Upper lobe of right lung (tissue), 1 donor: ENCODE results near the gene SLC9A9. TPM values are rescaled to one million over a fixed set of nuclear protein-coding genes. Genes with fewer than 3 reads are reported as not detected.
"Not testable (repeated sequence)": the region's sequence is repeated elsewhere in the genome, so short reads cannot be mapped to it uniquely, and the experiment has no call there.

Source experiments
- ATAC-seq: fragments of 200-7000 bp; cut with Tn5 transposase; one replicate; pipeline ENCODE4 v1.9.1; 2020; ENCODE audit warnings: mild to moderate bottlenecking, moderate library complexity
- DNase-seq: peaks from one replicate; pipeline ENCODE4 v3.0.0-alpha.2; 2020
- H3K27ac ChIP-seq: fragments of 200-600 bp; one replicate; pipeline ENCODE4 v1.8.0; 2022
- H3K27me3 ChIP-seq: fragments of 200-600 bp; one replicate; pipeline ENCODE4 v1.8.0; 2022; ENCODE audit warnings: mild to moderate bottlenecking
- H3K36me3 ChIP-seq: fragments of 200-600 bp; one replicate; pipeline ENCODE4 v1.8.0; 2022
- H3K4me1 ChIP-seq: fragments of 200-600 bp; one replicate; pipeline ENCODE4 v1.8.0; 2022
- H3K4me3 ChIP-seq: fragments of 200-600 bp; one replicate; pipeline ENCODE4 v1.8.0; 2022; ENCODE audit warnings: mild to moderate bottlenecking
- H3K9me3 ChIP-seq: fragments of 200-600 bp; one replicate; pipeline ENCODE4 v1.8.0; 2022
- intact Hi-C: fragments of 100-400 bp; cut with DNase I; formaldehyde crosslinking; loops from one replicate; pipeline ENCODE4 v1.11.0; 2022
- total RNA-seq: library from RNA; stranded (reverse); fragmentation: NEBNext Ultra II Directional; extraction: Animal tissue kit (Norgen Biotek cat#: 25700); gene quantifications from one replicate; pipeline ENCODE4 v1.2.1, GENCODE V29; 2021
- TF ChIP-seq, protein P1 (sequence below): fragments of 200-600 bp; IDR thresholded peaks from one replicate; pipeline ENCODE4 v1.8.0; 2022; ENCODE audit warnings: antibody characterized with exemption
- donor health status: DM: no; HTN: yes; CAD: no; lungs with severe emphysema.

The SLC9A9 gene
- total RNA-seq, 1 donor from 2014 or later: 13.3 TPM

DNA sequence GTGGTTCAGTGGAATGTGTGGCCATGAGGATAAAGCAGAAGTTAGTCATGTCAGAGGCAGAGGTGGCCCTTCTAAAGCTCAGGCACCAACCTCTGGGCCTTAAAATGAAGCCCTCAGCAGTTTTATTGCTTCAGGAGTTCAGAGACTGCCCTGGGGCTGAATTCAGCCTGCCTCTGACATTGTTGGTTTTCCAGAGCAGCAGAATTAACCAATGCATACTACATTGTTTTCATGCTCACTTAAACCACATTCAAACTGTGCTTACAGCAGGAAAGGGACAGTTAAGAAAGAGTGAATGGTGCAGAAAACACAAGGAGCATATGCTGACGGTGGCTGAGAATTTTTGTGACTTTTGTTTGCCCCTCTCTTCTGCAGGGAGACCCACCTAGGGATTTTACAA lies 408.5 kb downstream of the SLC9A9 start:
- TF ChIP-seq, protein P1, sequence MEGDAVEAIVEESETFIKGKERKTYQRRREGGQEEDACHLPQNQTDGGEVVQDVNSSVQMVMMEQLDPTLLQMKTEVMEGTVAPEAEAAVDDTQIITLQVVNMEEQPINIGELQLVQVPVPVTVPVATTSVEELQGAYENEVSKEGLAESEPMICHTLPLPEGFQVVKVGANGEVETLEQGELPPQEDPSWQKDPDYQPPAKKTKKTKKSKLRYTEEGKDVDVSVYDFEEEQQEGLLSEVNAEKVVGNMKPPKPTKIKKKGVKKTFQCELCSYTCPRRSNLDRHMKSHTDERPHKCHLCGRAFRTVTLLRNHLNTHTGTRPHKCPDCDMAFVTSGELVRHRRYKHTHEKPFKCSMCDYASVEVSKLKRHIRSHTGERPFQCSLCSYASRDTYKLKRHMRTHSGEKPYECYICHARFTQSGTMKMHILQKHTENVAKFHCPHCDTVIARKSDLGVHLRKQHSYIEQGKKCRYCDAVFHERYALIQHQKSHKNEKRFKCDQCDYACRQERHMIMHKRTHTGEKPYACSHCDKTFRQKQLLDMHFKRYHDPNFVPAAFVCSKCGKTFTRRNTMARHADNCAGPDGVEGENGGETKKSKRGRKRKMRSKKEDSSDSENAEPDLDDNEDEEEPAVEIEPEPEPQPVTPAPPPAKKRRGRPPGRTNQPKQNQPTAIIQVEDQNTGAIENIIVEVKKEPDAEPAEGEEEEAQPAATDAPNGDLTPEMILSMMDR: no peak
- Histone ChIP-seq H3K9me3 (no peaks in the 10 kb centered on the region), H3K27me3 (no peaks in the 10 kb centered on the region), H3K27ac (no peak overlapping the region), H3K4me3 (no peak overlapping the region), H3K4me1 (peaks cover 9% of the 10 kb centered on the region), H3K36me3 (no peaks in the 10 kb centered on the region)
- DNase-seq (no peak), ATAC-seq (no peak)
- intact Hi-C loops: no loop called here

DNA sequence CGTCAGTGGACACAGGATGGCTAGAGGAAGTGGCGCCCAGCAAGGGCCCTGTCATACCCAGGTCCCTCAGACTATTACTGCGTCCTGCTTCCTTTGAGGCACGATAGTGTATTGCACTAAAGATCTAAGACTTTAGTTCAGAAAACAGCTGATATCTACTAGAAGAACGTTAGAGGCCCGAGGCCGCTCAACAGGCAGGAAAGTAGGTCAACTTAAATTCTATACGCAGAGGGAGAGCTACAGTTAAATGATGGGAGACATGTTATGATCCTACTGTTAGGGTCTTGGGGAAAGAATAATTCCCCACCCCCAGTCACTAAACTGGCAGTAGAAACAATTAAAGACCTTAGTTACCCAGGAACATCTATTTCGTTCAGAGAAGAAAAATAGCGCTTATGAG lies 410.9 kb downstream of the SLC9A9 start:
- intact Hi-C loops: no loop called here
- TF ChIP-seq, protein P1: no peak
- ATAC-seq: no peak
- Histone ChIP-seq H3K27ac (no peak overlapping the region), H3K9me3 (no peaks in the 10 kb centered on the region), H3K36me3 (no peaks in the 10 kb centered on the region), H3K27me3 (no peaks in the 10 kb centered on the region), H3K4me3 (no peak overlapping the region), H3K4me1 (no peaks in the 10 kb centered on the region)
- DNase-seq: no peak

DNA sequence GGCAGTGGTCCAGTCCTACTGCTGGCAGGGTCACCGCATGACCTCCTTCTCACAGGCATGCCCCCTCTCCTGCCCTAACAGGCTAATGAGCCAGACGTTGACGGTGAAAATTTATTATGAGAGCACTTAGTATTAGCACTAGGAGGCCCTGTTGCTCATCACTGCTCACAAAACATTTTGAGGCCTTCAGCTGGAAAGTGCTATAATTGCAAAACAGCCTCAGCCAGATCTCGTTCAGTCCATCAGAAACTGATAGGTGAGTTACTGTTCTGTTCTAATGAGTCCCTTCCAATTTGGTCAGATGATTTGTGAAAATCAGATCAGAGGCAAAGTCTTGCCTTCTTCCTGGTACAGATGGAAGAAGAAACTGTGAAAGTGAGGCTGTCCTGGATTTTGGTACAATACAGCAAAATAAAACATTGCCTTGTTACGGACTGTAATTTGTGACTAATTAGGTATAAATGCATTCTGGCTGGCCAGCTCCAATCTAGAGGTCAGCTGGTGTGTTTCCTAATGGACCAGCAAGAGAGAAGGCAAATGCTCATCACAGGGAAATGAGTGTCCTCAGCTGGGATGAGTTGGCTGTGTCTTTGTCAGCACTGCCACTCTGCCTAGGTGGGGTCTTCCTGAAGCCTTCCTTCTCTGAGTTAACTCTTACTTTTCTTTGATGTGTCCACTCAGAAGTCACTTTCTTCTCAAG lies 411.9 kb downstream of the SLC9A9 start:
- Histone ChIP-seq H3K36me3 (no peaks in the 10 kb centered on the region), H3K27ac (no peak overlapping the region), H3K4me1 (no peaks in the 10 kb centered on the region)

DNA sequence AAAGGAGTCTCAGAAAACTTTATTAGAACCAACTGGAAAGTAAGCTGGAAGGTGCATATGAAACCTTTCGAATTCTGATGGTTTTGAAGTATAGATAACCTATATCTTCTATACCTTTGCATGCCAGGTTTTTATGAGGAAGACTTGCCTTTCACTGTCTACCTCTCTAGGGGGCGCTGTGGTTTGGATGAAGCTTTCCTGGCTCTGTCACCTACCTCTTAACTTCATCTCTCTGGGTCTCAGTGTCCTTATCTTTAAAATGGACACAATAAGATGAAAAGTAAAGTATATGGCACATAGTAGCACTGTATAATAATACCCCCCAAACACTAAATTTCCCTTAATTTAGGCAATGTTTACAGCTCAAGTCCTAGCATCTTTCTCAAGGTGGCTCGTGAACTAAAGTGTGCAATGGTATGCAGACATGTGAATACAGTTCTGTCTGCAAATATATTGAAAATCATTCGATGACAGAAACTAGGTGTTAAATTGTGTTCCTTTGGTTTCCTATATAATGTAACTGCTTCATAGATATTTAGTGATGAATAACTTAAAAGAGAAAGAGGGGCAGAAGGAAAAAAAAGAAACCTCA lies 414.4 kb downstream of the SLC9A9 start:
- no peaks in the 10 kb centered on the region for H3K36me3 ChIP-seq
- no peaks in the 10 kb centered on the region for H3K4me1 ChIP-seq
- H3K27ac ChIP-seq: no peak overlapping the region
- TF ChIP-seq, protein P1: peak; percentile 50
- ATAC-seq (peak; percentile 27), DNase-seq (no peak)
- intact Hi-C loops: no loop called here
- no peaks in the 10 kb centered on the region for H3K9me3 ChIP-seq
- H3K4me3 ChIP-seq: no peak overlapping the region
- no peaks in the 10 kb centered on the region for H3K27me3 ChIP-seq

More for the DNA sequence above, 411.9 kb downstream of the SLC9A9 start:
- TF ChIP-seq, protein P1: no peak
- no peaks in the 10 kb centered on the region for H3K27me3 ChIP-seq
- H3K9me3 ChIP-seq: no peaks in the 10 kb centered on the region
- DNase-seq (no peak), ATAC-seq (no peak)
- intact Hi-C loops: no loop called here
- H3K4me3 ChIP-seq: no peak overlapping the region

DNA sequence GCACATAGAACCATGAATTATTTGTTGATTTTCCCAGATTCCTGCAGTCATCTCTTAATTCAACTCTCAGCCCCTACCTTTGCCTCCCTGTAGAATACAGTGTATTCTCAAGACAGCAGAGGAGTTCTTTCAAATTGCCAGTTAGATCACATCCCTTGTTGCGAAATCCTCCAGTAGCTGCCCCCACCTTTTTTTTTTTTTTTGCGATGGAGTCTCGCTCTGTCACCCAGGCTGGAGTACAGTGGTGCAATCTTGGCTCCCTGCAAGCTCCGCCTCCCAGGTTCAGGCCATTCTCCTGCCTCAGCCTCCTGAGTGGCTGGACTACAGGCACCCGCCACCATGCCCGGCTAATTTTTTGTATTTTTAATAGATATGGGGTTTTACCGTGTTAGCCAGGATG lies 417.0 kb downstream of the SLC9A9 start:
- H3K36me3 ChIP-seq, H3K9me3 ChIP-seq, H3K27ac ChIP-seq, H3K4me3 ChIP-seq, DNase-seq, intact Hi-C loops, H3K27me3 ChIP-seq, H3K4me1 ChIP-seq: not testable (repeated sequence)
- peak; percentile 39 for ATAC-seq

DNA sequence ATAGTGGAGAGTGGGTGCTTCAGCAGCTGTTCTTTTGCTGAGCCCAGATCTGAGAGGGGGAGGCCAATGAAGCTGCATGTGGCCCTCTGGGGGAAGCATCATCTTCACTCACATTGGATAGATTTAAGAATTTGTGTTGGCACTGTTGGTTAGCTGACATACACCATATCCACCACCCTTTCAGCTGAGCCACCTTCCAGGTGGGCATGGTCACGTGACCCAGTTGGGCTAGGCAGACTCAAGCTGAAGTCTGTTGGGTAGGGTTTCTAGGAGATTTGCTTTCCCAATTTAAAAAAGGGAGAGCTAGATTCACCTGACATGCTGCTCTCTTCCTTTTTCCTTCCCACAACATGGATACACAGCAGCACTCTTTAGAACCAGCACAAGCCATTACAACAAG lies 417.7 kb downstream of the SLC9A9 start:
- Histone ChIP-seq H3K27me3 (no peaks in the 10 kb centered on the region), H3K36me3 (no peaks in the 10 kb centered on the region), H3K9me3 (no peaks in the 10 kb centered on the region), H3K27ac (no peak overlapping the region), H3K4me1 (no peaks in the 10 kb centered on the region), H3K4me3 (no peak overlapping the region)
- ATAC-seq (no peak), DNase-seq (no peak)
- intact Hi-C loops: no loop called here
- TF ChIP-seq, protein P1: no peak
